Astrocyte (in vitro differentiated cells and primary cell): ENCODE results near the gene ACSL1.

Experiments used
- CTCF ChIP-seq: IDR thresholded peaks from 2 replicates; pipeline ENCODE4 v1.5.1; 2011; ENCODE audit warnings: low read depth, mild to moderate bottlenecking, inconsistent platforms, low read length, moderate library complexity; ENCODE audit not compliant: insufficient read depth
- EZH2 ChIP-seq: IDR thresholded peaks from 2 replicates; pipeline ENCODE4 v1.6.1; 2012; ENCODE audit warnings: mild to moderate bottlenecking, low read length, inconsistent platforms; ENCODE audit not compliant: insufficient read depth

- TF ChIP-seq CTCF (no peak), EZH2 (no peak)
Measured at GRCh38 chr4:184771416-184771815, 54.4 kb downstream of the ACSL1 start.
